ENCODE data around the gene GNAQ.
"Not testable (repeated sequence)": the region's sequence is repeated elsewhere in the genome, so short reads cannot be mapped to it uniquely, and the experiment has no call there.

GNAQ gene

DNA sequence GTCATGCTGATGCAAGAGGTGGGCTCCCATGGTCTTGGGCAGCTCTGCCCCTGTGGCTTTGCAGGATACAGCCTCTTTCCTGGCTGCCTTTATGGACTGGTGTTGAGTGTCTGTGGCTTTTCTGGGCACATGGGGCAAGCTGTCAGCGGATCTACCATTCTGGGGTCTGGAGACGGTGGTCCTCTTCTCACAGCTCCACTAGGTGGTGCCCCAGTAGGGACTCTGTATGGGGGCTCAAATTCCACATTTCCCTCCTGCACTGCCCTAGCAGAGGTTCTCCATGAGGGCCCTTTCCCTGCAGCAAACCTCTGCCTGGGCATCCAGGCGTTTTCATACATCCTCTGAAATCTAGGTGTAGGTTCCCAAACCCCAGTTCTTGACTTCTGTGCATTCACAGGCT is 340.9 kb downstream of the GNAQ start:
- DNase-seq (ENCODE audit: low spot score): not testable (repeated sequence)

DNA sequence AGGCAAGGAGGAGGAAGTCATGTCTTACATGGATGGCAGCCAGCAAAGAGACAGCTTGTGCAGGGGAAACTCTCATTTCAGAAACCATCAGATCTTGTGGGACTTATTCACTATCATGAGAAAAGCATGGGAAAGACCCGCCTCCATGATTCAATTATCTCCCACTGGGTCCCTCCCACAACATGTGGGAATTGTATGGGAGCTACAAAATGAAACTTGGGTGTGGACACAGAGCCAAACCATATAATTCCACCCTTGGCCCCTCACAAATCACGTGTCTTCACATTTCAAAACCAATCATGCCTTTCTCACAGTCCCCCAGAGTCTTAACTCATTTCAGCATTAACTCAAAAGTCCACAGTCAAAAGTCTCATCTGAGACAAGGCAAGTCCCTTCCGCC is 341.5 kb downstream of the GNAQ start:
- DNase-seq (ENCODE audit: low spot score): not testable (repeated sequence)

GRCh38 chr9:77687737-77688136 is 343.9 kb downstream of the GNAQ start:
- not testable (repeated sequence) for DNase-seq (ENCODE audit: low spot score)

GRCh38 chr9:77680581-77680980 is 351.0 kb downstream of the GNAQ start:
- DNase-seq (ENCODE audit: low spot score): no peak

DNA sequence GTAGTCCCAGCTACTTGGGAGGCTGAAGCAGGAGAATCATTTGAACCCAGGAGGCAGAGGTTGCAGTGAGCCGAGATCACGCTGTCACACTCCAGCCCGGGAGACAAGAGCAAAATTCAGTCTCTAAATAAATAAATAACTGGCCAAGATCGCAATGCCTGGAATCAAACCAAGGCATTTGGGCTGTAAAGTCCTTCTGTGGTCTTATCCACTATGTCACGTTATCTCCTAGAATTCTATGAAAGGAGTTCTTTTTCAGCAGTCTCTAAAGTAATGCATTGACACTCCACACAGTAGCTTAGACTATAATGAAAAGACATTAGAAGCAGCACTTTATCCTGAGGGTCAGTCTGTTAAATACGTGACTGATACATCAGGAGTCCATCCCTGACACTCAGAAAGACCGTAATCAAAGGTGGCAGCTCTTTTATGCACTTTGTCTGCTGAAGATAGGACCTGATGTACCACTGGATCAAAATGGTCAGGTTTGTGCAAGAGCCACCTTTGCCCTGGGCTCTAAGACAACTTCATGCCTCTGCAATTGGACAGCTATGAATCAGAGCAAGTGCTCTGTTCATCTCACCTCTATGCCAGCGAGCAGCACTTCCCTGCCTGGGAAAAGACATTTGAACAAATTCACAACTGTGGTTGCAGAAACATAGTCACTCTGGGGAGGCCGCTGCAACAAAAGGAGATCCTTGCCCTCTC is 351.8 kb downstream of the GNAQ start:
- no peak for DNase-seq (ENCODE audit: low spot score)

DNA sequence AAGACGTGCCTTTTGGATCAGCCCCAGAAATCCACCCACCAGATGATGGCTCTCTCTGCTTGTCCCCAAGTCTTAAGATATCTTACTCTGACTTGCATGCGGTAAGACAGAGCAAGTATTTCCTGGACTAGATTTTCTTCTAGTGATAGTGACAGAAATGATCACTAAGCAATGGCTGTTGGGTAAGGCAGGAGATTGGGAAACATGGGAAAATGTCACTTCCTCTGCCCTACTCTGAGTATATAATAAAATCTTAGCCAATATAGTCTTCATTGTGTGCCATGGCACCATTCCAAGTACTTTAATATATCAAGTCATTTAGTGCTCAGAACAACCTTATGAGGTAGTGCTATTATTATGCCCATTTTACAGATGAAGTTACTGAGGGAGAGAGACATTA is 352.5 kb downstream of the GNAQ start:
- no peak for DNase-seq (ENCODE audit: low spot score)

DNA sequence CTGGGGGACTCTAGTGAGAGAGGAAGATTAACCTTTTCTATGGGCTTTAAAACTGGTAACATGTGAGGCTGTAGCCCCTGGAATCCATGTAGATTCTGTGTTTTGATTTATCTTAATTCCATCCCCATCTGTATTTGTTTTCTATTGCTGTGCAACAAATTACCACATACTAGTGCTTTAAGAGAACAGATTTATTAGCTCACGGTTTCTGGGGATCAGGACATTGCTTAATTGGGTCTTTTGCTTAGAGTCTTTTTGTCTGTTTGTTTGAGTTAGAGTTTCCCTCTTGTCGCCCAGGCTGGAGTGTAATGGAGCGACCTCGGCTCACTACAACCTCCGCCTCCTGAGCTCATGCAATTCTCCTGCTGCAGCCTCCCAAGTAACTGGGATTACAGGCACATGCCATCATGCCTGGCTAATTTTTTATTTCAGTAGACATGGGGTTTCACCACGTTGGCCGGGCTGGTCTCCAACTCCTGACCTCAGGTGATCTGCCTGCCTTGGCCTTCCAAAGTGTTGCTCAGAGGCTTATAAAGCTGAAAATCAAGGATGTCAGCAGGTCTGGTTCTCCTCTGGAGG is 353.6 kb downstream of the GNAQ start:
- DNase-seq (ENCODE audit: low spot score): no peak

DNA sequence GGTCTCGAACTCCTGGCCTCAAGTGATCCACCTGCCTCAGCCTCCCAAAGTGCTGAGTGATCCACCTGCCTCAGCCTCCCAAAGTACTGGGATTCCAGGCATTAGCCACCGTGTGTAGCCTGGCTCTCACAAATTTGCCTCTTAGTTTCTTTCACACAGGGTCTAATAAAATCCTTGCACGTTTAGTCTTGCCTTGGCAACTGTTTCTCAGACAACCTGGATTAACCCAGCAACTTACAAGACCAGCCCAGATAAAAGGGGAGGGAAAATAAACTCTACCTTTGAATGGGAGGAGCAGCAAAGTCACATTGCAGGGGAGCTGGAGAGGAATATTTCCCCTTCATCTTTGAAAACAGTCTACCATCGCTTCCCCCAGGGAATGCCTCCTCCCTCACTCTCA is 354.2 kb downstream of the GNAQ start:
- no peak for DNase-seq (ENCODE audit: low spot score)

GRCh38 chr9:77673941-77674791 is 357.4 kb downstream of the GNAQ start:
- no peak for DNase-seq (ENCODE audit: low spot score)

- no peak for DNase-seq (ENCODE audit: low spot score)
These were observed 359.4 kb downstream of the GNAQ start for GRCh38 chr9:77672183-77672582.

GRCh38 chr9:77667151-77667550 is 364.5 kb downstream of the GNAQ start:
- no peak for DNase-seq (ENCODE audit: low spot score)

All from germinal center (tissue), 1 donor.